ENCODE data around the gene KRT6B. TPM values are rescaled to one million over a fixed set of nuclear protein-coding genes. Genes with fewer than 3 reads are reported as not detected.

The KRT6B gene
- total RNA-seq, 1 donor from 2014 or later = not detected

DNA sequence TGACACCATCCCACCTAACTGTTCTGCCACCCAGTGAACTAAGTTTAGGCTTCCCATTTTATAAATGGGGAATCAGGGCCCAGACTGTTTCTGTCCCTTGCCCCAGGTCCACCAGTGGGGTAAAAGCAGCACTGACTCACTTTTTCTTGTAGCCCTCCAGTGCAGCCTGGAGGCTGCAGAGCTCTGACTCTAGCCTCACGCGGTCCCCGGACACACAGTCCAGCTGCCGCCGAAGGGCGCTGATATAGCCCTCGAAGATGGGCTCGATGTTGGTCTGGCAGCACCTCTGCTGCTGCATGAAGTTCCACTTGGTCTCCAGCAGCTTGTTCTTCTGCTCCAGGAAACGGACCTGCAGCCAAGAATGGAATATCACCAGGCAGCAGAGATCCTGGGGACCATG, 48.4 kb downstream of the KRT6B start:
- CTCF ChIA-PET = no interaction called here
- intact Hi-C loops (cut with micrococcal nuclease) = no loop called here
- DNase-seq (no peak), ATAC-seq (ENCODE audit: low read depth) (no peak)
- H3K27me3 Mint-ChIP-seq = peaks cover 6% of the 10 kb centered on the region
- POLR2A ChIA-PET = no interaction called here
- no peaks in the 10 kb centered on the region for H3K9me3 Mint-ChIP-seq
- no peak overlapping the region for H3K4me3 Mint-ChIP-seq
- no peak overlapping the region for H3K27ac Mint-ChIP-seq
- H3K4me1 Mint-ChIP-seq = no peaks in the 10 kb centered on the region
- TF ChIP-seq, protein P1, sequence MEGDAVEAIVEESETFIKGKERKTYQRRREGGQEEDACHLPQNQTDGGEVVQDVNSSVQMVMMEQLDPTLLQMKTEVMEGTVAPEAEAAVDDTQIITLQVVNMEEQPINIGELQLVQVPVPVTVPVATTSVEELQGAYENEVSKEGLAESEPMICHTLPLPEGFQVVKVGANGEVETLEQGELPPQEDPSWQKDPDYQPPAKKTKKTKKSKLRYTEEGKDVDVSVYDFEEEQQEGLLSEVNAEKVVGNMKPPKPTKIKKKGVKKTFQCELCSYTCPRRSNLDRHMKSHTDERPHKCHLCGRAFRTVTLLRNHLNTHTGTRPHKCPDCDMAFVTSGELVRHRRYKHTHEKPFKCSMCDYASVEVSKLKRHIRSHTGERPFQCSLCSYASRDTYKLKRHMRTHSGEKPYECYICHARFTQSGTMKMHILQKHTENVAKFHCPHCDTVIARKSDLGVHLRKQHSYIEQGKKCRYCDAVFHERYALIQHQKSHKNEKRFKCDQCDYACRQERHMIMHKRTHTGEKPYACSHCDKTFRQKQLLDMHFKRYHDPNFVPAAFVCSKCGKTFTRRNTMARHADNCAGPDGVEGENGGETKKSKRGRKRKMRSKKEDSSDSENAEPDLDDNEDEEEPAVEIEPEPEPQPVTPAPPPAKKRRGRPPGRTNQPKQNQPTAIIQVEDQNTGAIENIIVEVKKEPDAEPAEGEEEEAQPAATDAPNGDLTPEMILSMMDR (IDR thresholded peaks at IDR 0.05) = no peak
- no peaks in the 10 kb centered on the region for H3K36me3 Mint-ChIP-seq (ENCODE audit: low read depth)

DNA sequence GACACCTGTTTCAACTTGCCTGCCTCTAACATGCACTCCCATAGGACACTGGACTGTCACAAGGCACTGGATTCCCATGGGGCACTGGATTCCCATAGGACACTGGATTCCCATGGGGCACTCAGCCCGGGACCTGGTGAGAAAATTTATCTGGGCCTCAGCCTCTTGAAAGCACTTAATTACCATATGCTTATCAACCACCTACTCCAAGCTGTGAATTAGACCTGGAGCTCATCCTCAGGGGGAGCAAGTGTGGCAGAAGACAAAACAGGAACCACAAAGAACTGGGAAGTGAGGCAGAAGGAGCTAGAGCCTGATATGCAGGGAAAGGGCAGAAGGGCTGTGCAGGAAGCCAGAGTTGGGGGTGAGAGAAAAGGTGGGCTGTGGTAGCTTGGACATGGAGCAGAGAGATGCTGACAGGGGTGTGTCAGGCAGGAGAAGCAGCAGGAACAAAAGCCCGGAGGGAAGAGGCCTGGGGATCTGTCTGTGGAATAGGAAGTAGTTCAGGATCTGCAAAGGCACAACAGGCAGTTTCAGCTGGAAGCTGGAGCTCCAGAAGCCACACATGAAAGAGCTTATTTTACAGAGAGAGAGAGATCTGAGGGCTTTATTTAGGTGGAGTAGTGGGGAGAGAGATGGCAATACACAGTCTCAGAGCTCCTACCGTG, 48.9 kb downstream of the KRT6B start:
- Mint-ChIP-seq H3K27ac (no peak overlapping the region), H3K4me1 (no peaks in the 10 kb centered on the region), H3K4me3 (no peak overlapping the region), H3K9me3 (no peaks in the 10 kb centered on the region), H3K27me3 (peaks cover 5% of the 10 kb centered on the region), H3K36me3 (ENCODE audit: low read depth) (no peaks in the 10 kb centered on the region)
- intact Hi-C loops (cut with micrococcal nuclease) = no loop called here
- TF ChIP-seq, protein P1 (IDR thresholded peaks at IDR 0.05) = no peak
- CTCF ChIA-PET = no interaction called here
- ATAC-seq (ENCODE audit: low read depth) (no peak), DNase-seq (no peak)
- POLR2A ChIA-PET = no interaction called here

DNA sequence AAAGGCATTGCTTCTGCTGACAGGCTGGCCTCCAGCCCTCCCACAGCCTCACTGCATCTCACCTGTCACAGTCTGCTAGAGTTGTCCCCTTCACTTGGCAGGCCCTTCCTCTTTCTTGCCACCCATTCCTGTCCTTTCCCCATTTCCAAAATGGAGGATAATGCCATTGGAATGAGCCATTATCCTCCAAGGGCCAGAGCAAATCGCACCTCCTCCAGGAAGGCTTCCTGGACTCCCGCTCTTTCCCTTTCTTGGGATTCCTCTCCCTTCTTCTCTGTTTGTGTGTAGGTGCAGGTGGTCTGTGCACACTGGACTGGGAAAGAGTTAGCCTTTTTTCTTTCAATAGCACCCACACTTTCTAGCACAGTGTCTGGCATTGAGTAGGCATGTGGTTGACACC, 49.6 kb downstream of the KRT6B start:
- no peak for ATAC-seq (ENCODE audit: low read depth)
- no peaks in the 10 kb centered on the region for H3K36me3 Mint-ChIP-seq (ENCODE audit: low read depth)
- no peaks in the 10 kb centered on the region for H3K27me3 Mint-ChIP-seq

DNA sequence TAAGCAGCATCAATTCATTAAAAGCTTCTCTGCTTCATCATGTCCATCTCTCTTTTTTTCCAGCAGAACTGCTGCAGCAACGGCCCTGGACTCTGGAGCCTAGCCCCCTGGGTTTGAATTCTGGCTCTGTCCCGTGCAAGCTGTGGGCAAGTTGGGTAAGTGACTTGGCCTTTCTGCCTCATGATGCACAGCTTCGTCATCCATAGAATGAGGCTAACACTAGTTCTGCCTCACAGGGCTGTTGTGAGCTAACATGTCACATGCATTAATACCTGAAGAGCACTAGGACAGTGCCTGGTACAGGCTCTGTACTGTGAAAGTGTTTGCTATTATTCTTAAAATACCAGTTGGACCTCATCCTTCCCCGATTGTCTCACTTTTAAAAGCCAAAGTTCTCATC, 50.0 kb downstream of the KRT6B start:
- ChIA-PET POLR2A (no interaction called here), CTCF (no interaction called here)
- DNase-seq (no peak), ATAC-seq (ENCODE audit: low read depth) (no peak)
- no peaks in the 10 kb centered on the region for H3K27me3 Mint-ChIP-seq
- intact Hi-C loops (cut with micrococcal nuclease) = no loop called here
- no peak overlapping the region for H3K27ac Mint-ChIP-seq
- no peaks in the 10 kb centered on the region for H3K9me3 Mint-ChIP-seq
- TF ChIP-seq, protein P1 (IDR thresholded peaks at IDR 0.05) = no peak
- H3K4me1 Mint-ChIP-seq = no peaks in the 10 kb centered on the region
- no peak overlapping the region for H3K4me3 Mint-ChIP-seq
- H3K36me3 Mint-ChIP-seq (ENCODE audit: low read depth) = no peaks in the 10 kb centered on the region

More for the DNA sequence above, 49.6 kb downstream of the KRT6B start:
- ChIA-PET POLR2A (no interaction called here), CTCF (no interaction called here)
- H3K4me1 Mint-ChIP-seq = no peaks in the 10 kb centered on the region
- no peak overlapping the region for H3K27ac Mint-ChIP-seq
- no peaks in the 10 kb centered on the region for H3K9me3 Mint-ChIP-seq
- TF ChIP-seq, protein P1 (IDR thresholded peaks at IDR 0.05) = no peak
- no peak overlapping the region for H3K4me3 Mint-ChIP-seq
- intact Hi-C loops (cut with micrococcal nuclease) = no loop called here
- DNase-seq = no peak

DNA sequence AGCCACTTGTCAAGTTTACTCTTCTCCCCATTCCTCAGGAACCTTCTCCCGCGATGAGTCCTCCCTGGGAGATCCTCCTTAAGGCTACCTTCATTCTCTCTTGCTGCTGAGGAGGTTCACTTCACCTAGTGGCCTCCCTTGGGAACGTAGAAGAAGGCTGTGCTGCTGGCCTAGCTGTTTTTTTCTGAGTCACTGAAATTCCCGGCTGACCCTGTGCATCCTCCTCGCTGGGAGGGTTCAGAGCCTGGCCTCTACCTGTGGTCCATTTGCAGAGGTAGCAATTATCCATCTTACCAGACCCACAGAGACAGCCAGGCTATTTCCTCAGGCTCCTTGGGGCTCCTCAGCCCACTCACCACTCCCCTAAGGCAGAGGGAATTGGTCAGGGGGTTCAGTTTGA, 50.4 kb downstream of the KRT6B start:
- no peaks in the 10 kb centered on the region for H3K27me3 Mint-ChIP-seq
- intact Hi-C loops (cut with micrococcal nuclease) = no loop called here
- TF ChIP-seq, protein P1 (IDR thresholded peaks at IDR 0.05) = no peak
- ChIA-PET POLR2A (no interaction called here), CTCF (no interaction called here)
- ATAC-seq (ENCODE audit: low read depth) = no peak
- no peaks in the 10 kb centered on the region for H3K9me3 Mint-ChIP-seq
- H3K4me1 Mint-ChIP-seq = no peaks in the 10 kb centered on the region
- no peak overlapping the region for H3K27ac Mint-ChIP-seq
- no peak overlapping the region for H3K4me3 Mint-ChIP-seq
- DNase-seq = no peak
- H3K36me3 Mint-ChIP-seq (ENCODE audit: low read depth) = no peaks in the 10 kb centered on the region
